ENCODE data around the gene CTNNBIP1. TPM values are rescaled to one million over a fixed set of nuclear protein-coding genes. Genes with fewer than 3 reads are reported as not detected.

The CTNNBIP1 gene
- total and polyA plus RNA-seq, 2 donors (not counting 3 experiments of a cell fraction or from before 2014, with no cell fraction given), result 26.6 to 31.7 TPM

DNA sequence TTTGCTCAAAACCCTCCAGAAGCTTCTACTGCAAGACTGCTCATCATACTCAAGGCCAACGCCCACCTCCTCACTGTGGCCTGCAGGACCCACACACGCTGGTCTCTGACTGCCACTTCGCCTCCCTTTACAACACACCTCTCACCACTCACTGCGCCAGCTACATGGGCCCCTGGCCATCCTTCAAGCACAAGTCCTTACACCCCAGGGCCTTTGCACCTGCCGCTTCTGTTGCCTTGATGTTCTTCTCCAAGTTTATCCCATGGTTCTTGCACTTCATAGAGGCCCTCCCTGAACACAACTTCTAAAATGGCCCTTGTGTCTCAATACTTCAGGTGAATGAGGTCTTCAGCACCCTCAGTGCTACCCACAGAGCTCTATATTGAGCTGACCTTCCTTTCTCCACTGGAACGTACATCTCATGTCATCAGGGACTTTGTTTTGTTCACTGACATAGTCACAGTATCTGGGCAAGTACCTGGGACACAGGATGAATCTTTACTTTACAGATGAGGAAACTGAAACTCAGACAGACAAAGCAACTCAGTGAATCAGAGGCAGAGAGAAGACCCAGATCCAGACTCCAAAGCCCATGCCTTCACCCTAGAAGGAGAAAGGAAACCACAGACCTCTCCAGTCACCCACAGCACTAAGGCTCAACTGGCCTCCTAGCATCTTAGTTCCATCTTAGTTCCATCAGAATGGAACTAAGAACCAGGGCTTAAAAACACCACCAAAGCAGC lies 51.6 kb downstream of the CTNNBIP1 start:
- Histone ChIP-seq H3K4me2 (ENCODE audit: insufficient read depth, low read length) (no peak overlapping the region), H3K4me1 (ENCODE audit: control insufficient read depth, extremely low read depth, insufficient read depth, low read length) (no peaks in the 10 kb centered on the region), H3K9me1 (replicated peaks; ENCODE audit: control insufficient read depth, extremely low read depth, insufficient read depth, low read length) (no peaks in the 10 kb centered on the region), H3K27ac (ENCODE audit: insufficient read depth, low read depth, low read length) (no peak overlapping the region), H4K20me1 (replicated peaks; ENCODE audit: control insufficient read depth, extremely low read depth, insufficient read depth, low read length) (no peaks in the 10 kb centered on the region), H3K9me3 (replicated peaks; ENCODE audit: control insufficient read depth, insufficient read depth, low read length) (no peaks in the 10 kb centered on the region), H3K4me3 (replicated peaks in 1 of 3; ENCODE audit: insufficient read depth in 1 of 3, low read depth in 1 of 3, low read length in 3 of 3) (no peak overlapping the region), H3K9ac (replicated peaks; ENCODE audit: extremely low read depth, insufficient read depth, low read length) (no peak overlapping the region), H2AFZ (ENCODE audit: low read depth, low read length) (no peak overlapping the region), H3K79me2 (ENCODE audit: control insufficient read depth, insufficient read depth, low read length) (no peaks in the 10 kb centered on the region), H3K36me3 (ENCODE audit: control insufficient read depth in 2 of 2, extremely low read depth in 1 of 2, insufficient read depth in 2 of 2, low read length in 2 of 2) (no peaks in the 10 kb centered on the region), H3K27me3 (ENCODE audit: control insufficient read depth in 2 of 2, insufficient read depth in 2 of 2, low read length in 2 of 2) (no peaks in the 10 kb centered on the region)
- DNase-seq (ENCODE audit: low read depth, low spot score), result no peak
- POLR2A ChIA-PET, result no interaction called here
- intact Hi-C loops (cut with micrococcal nuclease), result no loop called here
- CTCF ChIA-PET, result interaction anchor here (0.5 to 2.1 kb wide), 6 partner anchors 9 to 137 kb away, joined by 4 to 13 read pairs (median 5); no protein-coding TSS in a partner anchor
- dilution Hi-C loops (cut with MboI; ENCODE audit: extremely low pct_ligation_motif_present, low sequenced_read_pairs), result no loop called here
- no peak for TF ChIP-seq FOS (IDR thresholded peaks at IDR 0.05; ENCODE audit: borderline replicate concordance, insufficient read depth, low read length)
- TF ChIP-seq POLR2A (IDR thresholded peaks at IDR 0.05; ENCODE audit: low read depth, low read length), result no peak
- TF ChIP-seq GATA2 (IDR thresholded peaks at IDR 0.05; ENCODE audit: insufficient read depth, insufficient read length, low read depth, low read length), result no peak
- TF ChIP-seq, protein P1, sequence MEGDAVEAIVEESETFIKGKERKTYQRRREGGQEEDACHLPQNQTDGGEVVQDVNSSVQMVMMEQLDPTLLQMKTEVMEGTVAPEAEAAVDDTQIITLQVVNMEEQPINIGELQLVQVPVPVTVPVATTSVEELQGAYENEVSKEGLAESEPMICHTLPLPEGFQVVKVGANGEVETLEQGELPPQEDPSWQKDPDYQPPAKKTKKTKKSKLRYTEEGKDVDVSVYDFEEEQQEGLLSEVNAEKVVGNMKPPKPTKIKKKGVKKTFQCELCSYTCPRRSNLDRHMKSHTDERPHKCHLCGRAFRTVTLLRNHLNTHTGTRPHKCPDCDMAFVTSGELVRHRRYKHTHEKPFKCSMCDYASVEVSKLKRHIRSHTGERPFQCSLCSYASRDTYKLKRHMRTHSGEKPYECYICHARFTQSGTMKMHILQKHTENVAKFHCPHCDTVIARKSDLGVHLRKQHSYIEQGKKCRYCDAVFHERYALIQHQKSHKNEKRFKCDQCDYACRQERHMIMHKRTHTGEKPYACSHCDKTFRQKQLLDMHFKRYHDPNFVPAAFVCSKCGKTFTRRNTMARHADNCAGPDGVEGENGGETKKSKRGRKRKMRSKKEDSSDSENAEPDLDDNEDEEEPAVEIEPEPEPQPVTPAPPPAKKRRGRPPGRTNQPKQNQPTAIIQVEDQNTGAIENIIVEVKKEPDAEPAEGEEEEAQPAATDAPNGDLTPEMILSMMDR (IDR thresholded peaks at IDR 0.05; ENCODE audit: extremely low read depth in 1 of 2, insufficient read depth in 1 of 2, low read depth in 1 of 2, low read length in 2 of 2), result no peak
- no peak for TF ChIP-seq POLR2AphosphoS5 (IDR thresholded peaks at IDR 0.05; ENCODE audit: insufficient read depth, low read depth, low read length)
- TF ChIP-seq MYC (IDR thresholded peaks at IDR 0.05; ENCODE audit: low read depth, low read length), result no peak
- FAIRE-seq, result no peak
- BruUV-seq (replicated peaks), result no TSS peak
